Esophagus muscularis mucosa (tissue), 4 donors: ENCODE results near the gene SH3GL3. TPM values are rescaled to one million over a fixed set of nuclear protein-coding genes. Genes with fewer than 3 reads are reported as not detected.

Source experiments
- DNase-seq: peaks from one replicate; pipeline ENCODE4 v3.0.0-alpha.2; 2017; ENCODE audit errors: extremely low spot score
- H3K27ac ChIP-seq, 4 donors: fragments of 200-600 bp; sonication (generic); replicated peaks in 1 of 4; 1 replicate in 3 of 4; 2 replicates in 1 of 4; pipeline ENCODE4 v1.5.1; 2016 to 2019; ENCODE audit warnings: mild to moderate bottlenecking in 1 of 4
- H3K27me3 ChIP-seq, 4 donors: fragments of 200-600 bp; sonication (generic); one replicate each; pipeline versions ENCODE4 v1.5.1 to v1.6.0; 2016 to 2019
- H3K36me3 ChIP-seq, 4 donors: fragments of 200-600 bp; sonication (generic); one replicate each; pipeline ENCODE4 v1.5.1; 2016 to 2019
- H3K4me1 ChIP-seq, 4 donors: fragments of 200-600 bp; sonication (generic); one replicate each; pipeline ENCODE4 v1.5.1; 2016 to 2019
- H3K4me3 ChIP-seq, 4 donors: fragments of 200-600 bp; sonication (generic); 1 replicate in 2 of 4; 2 replicates in 2 of 4; pipeline ENCODE4 v1.5.1; 2016 to 2019; ENCODE audit warnings: mild to moderate bottlenecking in 4 of 4, moderate library complexity in 1 of 4
- H3K9me3 ChIP-seq, 4 donors: fragments of 200-600 bp; sonication (generic); 1 replicate in 3 of 4; 2 replicates in 1 of 4; pipeline ENCODE4 v1.5.1; 2016 to 2019
- CTCF ChIP-seq, 3 experiments: fragments of 200-600 bp in 2 of 3; fragments of 450-650 bp in 1 of 3; sonication (generic) in 2 of 3; IDR thresholded peaks; one replicate each; pipeline ENCODE4 v1.5.1; 2017 to 2019; ENCODE audit warnings: antibody characterized with exemption in 3 of 3, mild to moderate bottlenecking in 2 of 3, moderate library complexity in 1 of 3
- EP300 ChIP-seq: sonication (generic); formaldehyde crosslinking; IDR thresholded peaks from one replicate; pipeline ENCODE4 v1.6.1; 2017; ENCODE audit warnings: antibody characterized with exemption
- POLR2A ChIP-seq: fragments of 450-650 bp; IDR thresholded peaks from one replicate; pipeline ENCODE4 v1.6.1; 2017; ENCODE audit warnings: antibody characterized with exemption, moderate library complexity, mild to moderate bottlenecking, low read depth
- POLR2AphosphoS5 ChIP-seq, 2 donors: sonication (generic); formaldehyde crosslinking; IDR thresholded peaks; one replicate each; pipeline ENCODE4 v1.6.1; 2017; ENCODE audit warnings: antibody characterized with exemption in 2 of 2
- WGBS: methylation state at CpG from one replicate; pipeline ENCODE4 v1.1.5; 2018; 5-methylcytosine and 5-hydroxymethylcytosine counted together
- intact Hi-C: fragments of 100-400 bp; cut with DNase I; formaldehyde crosslinking; loops from one replicate; pipeline ENCODE4 v1.15.1; 2023
- total RNA-seq, 4 donors: library from RNA; depleted of rRNA; stranded (reverse); fragments of >200 nt; gene quantifications; one replicate each; pipeline versions ENCODE4 v1.1.0 to v1.2.1, GENCODE V29; 2016

SH3GL3 gene
- total RNA-seq, 4 donors from 2014 or later: 0.19 TPM; not detected in 3

GRCh38 chr15:83587091-83587490 is 139.9 kb downstream of the SH3GL3 start:
- no peak overlapping the region for H3K27ac ChIP-seq
- H3K4me3 ChIP-seq: no peak overlapping the region
- intact Hi-C loops: no loop called here
- DNase-seq: no peak
- H3K9me3 ChIP-seq: no peaks in the 10 kb centered on the region
- 74% methylated on average over 3 of the region's 3 CpGs for WGBS
- no peaks in the 10 kb centered on the region for H3K36me3 ChIP-seq
- H3K27me3 ChIP-seq: no peaks in the 10 kb centered on the region
- no peaks in the 10 kb centered on the region for H3K4me1 ChIP-seq
- TF ChIP-seq POLR2AphosphoS5 (IDR thresholded peaks at IDR 0.05): no peak
- TF ChIP-seq POLR2A: no peak
- no peak for TF ChIP-seq EP300
- no peak for TF ChIP-seq CTCF (IDR thresholded peaks at IDR 0.05)

- Histone ChIP-seq H3K9me3 (no peaks in the 10 kb centered on the region), H3K27me3 (no peaks in the 10 kb centered on the region), H3K4me1 (no peaks in the 10 kb centered on the region), H3K27ac (no peak overlapping the region), H3K36me3 (no peaks in the 10 kb centered on the region), H3K4me3 (no peak overlapping the region)
- intact Hi-C loops: no loop called here
- TF ChIP-seq POLR2AphosphoS5 (IDR thresholded peaks at IDR 0.05) (no peak), POLR2A (no peak), EP300 (no peak), CTCF (IDR thresholded peaks at IDR 0.05) (no peak)
- no peak for DNase-seq
- WGBS: 94% methylated on average over 3 of the region's 5 CpGs
Observed at GRCh38 chr15:83588441-83588840, 141.3 kb downstream of the SH3GL3 start.

GRCh38 chr15:83592370-83593040 is 145.4 kb downstream of the SH3GL3 start:
- Histone ChIP-seq H3K27me3 (no peaks in the 10 kb centered on the region), H3K36me3 (no peaks in the 10 kb centered on the region), H3K4me1 (no peaks in the 10 kb centered on the region), H3K9me3 (no peaks in the 10 kb centered on the region), H3K4me3 (no peak overlapping the region), H3K27ac (no peak overlapping the region)
- WGBS: 59% methylated on average over 6 of the region's 6 CpGs
- DNase-seq: no peak
- TF ChIP-seq EP300 (no peak), CTCF (IDR thresholded peaks at IDR 0.05) (no peak)
- intact Hi-C loops: no loop called here

- H3K9me3 ChIP-seq: no peaks in the 10 kb centered on the region
- no peak overlapping the region for H3K4me3 ChIP-seq
- DNase-seq: no peak
- no peaks in the 10 kb centered on the region for H3K27me3 ChIP-seq
- no peak for TF ChIP-seq POLR2AphosphoS5 (IDR thresholded peaks at IDR 0.05)
- no peak for TF ChIP-seq EP300
- TF ChIP-seq CTCF (IDR thresholded peaks at IDR 0.05): no peak
- no peak for TF ChIP-seq POLR2A
- intact Hi-C loops: no loop called here
- WGBS: 77% methylated on average over 1 of the region's 1 CpG
- no peaks in the 10 kb centered on the region for H3K36me3 ChIP-seq
- no peak overlapping the region for H3K27ac ChIP-seq
- H3K4me1 ChIP-seq: no peaks in the 10 kb centered on the region
Observed at GRCh38 chr15:83595191-83595590, 148.1 kb downstream of the SH3GL3 start.

- 100% methylated on average over 2 of the region's 2 CpGs for WGBS
- H3K27me3 ChIP-seq: no peaks in the 10 kb centered on the region
- intact Hi-C loops: no loop called here
- no peak for DNase-seq
- no peaks in the 10 kb centered on the region for H3K9me3 ChIP-seq
- no peaks in the 10 kb centered on the region for H3K36me3 ChIP-seq
- TF ChIP-seq EP300: no peak
- no peak for TF ChIP-seq POLR2A
- no peak for TF ChIP-seq POLR2AphosphoS5 (IDR thresholded peaks at IDR 0.05)
- TF ChIP-seq CTCF (IDR thresholded peaks at IDR 0.05): no peak
- no peak overlapping the region for H3K4me3 ChIP-seq
- no peak overlapping the region for H3K27ac ChIP-seq
- no peaks in the 10 kb centered on the region for H3K4me1 ChIP-seq
Observed at GRCh38 chr15:83598031-83598430, 150.9 kb downstream of the SH3GL3 start.
